ENCODE results near the gene HSPB7.

The HSPB7 gene

DNA sequence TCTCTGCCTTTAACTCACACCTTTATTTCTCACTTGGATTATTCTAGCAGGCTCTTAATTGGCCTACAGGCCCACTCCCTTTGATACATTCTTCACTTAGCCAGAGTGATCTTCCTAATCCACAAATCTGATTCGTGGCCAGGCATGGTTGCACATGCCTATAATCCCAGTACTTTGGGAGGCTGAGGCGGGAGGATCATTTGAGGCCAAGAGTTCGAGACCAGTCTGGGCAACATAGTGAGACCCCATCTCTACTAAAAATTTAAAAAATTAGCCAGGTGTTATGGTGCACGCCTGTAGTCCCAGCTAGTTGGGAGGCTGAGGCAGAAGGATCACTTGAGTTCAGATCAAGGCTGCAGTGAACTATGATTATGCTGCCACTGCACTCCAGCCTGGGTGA lies 44.1 kb downstream of the HSPB7 start:
- DNase-seq: no peak

- no peak for DNase-seq
These were observed 45.4 kb downstream of the HSPB7 start for GRCh38 chr1:15972409-15972808.

DNA sequence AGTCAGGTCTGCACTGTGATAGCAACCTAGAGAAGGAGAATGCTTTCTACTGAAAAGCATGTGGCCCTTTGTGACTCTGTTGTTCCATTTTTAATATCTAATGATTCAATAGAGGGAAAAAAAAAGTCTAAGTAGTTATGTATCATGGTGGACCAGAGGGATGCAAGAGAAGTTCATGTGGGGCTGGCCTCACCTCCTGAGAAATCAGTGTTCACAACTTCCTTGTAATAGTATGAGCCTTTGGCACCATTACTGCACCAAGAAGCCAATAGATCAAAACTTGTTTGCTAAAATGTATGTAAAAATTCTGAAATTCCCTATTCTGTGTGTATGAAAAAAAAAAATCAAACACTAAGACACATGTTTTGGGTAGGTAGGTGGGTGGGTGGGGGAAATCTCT lies 46.9 kb downstream of the HSPB7 start:
- DNase-seq: no peak

- DNase-seq: no peak
These were observed 48.4 kb downstream of the HSPB7 start for GRCh38 chr1:15969321-15969880.

DNA sequence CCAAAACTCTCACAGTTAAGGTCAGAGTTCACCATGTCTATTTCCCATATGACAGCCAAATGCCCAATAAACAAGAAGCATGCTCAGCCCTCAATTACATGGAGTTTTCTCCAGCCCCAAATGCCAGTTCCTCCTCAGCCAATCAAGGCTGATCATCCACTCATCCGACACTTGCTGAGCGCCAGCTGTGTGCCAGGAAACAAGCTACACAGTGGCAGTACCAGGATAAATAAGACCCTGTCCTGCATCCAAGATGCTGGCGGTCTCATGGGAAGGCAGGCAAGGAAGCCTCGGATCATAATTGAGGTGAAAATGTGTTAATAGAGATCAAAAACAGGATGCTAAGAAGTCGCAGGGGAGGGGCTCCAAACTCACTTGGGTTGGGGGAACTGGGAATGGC lies 49.7 kb downstream of the HSPB7 start:
- no peak for DNase-seq

GRCh38 chr1:15966956-15967344 lies 50.9 kb downstream of the HSPB7 start:
- DNase-seq: no peak

DNA sequence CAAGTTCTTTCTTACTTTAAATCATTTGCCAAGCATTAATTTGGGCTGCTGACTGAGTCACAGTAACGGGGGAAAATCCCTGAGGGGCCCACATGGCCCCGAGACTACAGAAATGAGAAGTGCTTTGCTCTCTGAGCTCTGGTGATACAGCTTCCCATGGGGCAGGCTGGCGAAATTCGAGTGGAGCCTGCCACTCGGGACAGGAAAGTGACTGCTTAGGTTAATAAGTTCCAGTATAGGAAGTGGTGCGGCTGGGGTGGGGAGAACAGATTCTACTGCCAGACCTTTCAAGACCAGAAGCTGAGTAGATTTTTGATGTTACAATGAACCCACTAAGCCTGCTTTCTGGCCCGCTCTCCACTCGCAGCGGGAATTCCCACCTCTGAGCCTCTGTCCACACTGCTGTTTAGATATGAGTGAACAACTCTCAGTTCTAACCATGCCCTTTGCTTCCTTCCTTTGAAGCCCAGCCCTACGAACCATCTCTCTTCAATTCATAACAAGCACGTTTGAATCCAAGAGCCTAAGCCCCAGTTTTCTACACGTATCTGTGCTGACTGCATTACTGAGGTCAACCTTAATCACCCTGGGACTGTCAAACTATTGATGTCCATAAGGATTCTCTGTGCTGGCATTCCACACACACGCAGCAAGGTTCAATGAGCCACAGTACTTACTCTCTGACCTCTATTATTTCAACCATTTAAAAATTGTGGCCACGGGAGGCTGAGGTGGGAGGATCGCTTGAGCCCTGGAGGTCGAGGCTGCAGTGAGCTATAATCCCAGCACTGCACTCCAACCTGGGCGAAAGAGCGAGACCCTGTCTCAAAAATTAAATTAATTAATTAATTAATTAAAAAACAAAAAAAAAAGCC lies 51.5 kb downstream of the HSPB7 start:
- DNase-seq: no peak

GRCh38 chr1:15965228-15965767 lies 52.5 kb downstream of the HSPB7 start:
- no peak for DNase-seq
